Measurements from ENCODE around the gene MCMBP. TPM values are rescaled to one million over a fixed set of nuclear protein-coding genes. Genes with fewer than 3 reads are reported as not detected.

The MCMBP gene
- total and polyA plus RNA-seq, 2 donors (not counting 3 experiments of a cell fraction or from before 2014, with no cell fraction given), result 44.8 to 62.5 TPM

DNA sequence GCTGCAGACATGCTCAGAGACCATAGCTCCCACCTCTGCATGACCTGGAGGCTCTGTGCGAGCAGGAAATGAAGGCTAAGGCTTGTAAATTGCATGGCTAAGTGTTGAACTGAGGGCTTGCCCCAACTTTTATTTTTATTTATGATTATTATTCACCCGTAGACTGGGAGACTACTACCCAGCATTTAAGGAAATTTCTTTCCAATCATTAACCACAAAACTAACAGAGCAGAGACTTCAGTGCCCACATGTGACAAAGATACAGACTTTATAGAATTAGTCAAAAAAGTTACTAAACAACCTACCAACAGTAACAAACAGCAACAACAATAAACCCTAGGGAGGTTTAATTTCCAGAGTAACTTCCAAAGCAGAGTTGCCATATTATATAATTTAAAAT lies 39.7 kb downstream of the MCMBP start:
- Histone ChIP-seq H3K4me2 (ENCODE audit: insufficient read depth, low read length) (no peak overlapping the region), H2AFZ (ENCODE audit: low read depth, low read length) (no peak overlapping the region), H3K4me1 (ENCODE audit: control insufficient read depth, extremely low read depth, insufficient read depth, low read length) (no peaks in the 10 kb centered on the region), H3K36me3 (ENCODE audit: control insufficient read depth in 2 of 2, extremely low read depth in 1 of 2, insufficient read depth in 2 of 2, low read length in 2 of 2) (peaks cover 18 to 38% of the 10 kb centered on the region in 2 experiments), H3K4me3 (replicated peaks in 1 of 3; ENCODE audit: insufficient read depth in 1 of 3, low read depth in 1 of 3, low read length in 3 of 3) (no peak overlapping the region), H3K9me3 (replicated peaks; ENCODE audit: control insufficient read depth, insufficient read depth, low read length) (no peaks in the 10 kb centered on the region), H3K79me2 (ENCODE audit: control insufficient read depth, insufficient read depth, low read length) (peaks cover 1% of the 10 kb centered on the region), H3K9me1 (replicated peaks; ENCODE audit: control insufficient read depth, extremely low read depth, insufficient read depth, low read length) (no peaks in the 10 kb centered on the region), H3K9ac (replicated peaks; ENCODE audit: extremely low read depth, insufficient read depth, low read length) (no peak overlapping the region), H3K27ac (ENCODE audit: insufficient read depth, low read depth, low read length) (no peak overlapping the region), H3K27me3 (ENCODE audit: control insufficient read depth in 2 of 2, insufficient read depth in 2 of 2, low read length in 2 of 2) (no peaks in the 10 kb centered on the region), H4K20me1 (replicated peaks; ENCODE audit: control insufficient read depth, extremely low read depth, insufficient read depth, low read length) (no peaks in the 10 kb centered on the region)
- TF ChIP-seq EZH2 (IDR thresholded peaks at IDR 0.05; ENCODE audit: borderline replicate concordance, low read depth, low read length, severe bottlenecking) (no peak), GATA2 (IDR thresholded peaks at IDR 0.05; ENCODE audit: insufficient read depth, insufficient read length, low read depth, low read length) (no peak), MYC (IDR thresholded peaks at IDR 0.05; ENCODE audit: low read depth, low read length) (no peak), POLR2A (IDR thresholded peaks at IDR 0.05; ENCODE audit: low read depth, low read length) (no peak), FOS (IDR thresholded peaks at IDR 0.05; ENCODE audit: borderline replicate concordance, insufficient read depth, low read length) (no peak), POLR2AphosphoS5 (IDR thresholded peaks at IDR 0.05; ENCODE audit: insufficient read depth, low read depth, low read length) (no peak), JUN (IDR thresholded peaks at IDR 0.05; ENCODE audit: borderline replicate concordance, insufficient read depth, insufficient read length, low read depth) (no peak)
- TF ChIP-seq, protein P1, sequence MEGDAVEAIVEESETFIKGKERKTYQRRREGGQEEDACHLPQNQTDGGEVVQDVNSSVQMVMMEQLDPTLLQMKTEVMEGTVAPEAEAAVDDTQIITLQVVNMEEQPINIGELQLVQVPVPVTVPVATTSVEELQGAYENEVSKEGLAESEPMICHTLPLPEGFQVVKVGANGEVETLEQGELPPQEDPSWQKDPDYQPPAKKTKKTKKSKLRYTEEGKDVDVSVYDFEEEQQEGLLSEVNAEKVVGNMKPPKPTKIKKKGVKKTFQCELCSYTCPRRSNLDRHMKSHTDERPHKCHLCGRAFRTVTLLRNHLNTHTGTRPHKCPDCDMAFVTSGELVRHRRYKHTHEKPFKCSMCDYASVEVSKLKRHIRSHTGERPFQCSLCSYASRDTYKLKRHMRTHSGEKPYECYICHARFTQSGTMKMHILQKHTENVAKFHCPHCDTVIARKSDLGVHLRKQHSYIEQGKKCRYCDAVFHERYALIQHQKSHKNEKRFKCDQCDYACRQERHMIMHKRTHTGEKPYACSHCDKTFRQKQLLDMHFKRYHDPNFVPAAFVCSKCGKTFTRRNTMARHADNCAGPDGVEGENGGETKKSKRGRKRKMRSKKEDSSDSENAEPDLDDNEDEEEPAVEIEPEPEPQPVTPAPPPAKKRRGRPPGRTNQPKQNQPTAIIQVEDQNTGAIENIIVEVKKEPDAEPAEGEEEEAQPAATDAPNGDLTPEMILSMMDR (IDR thresholded peaks at IDR 0.05; ENCODE audit: extremely low read depth in 1 of 2, insufficient read depth in 1 of 2, low read depth in 1 of 2, low read length in 2 of 2), result no peak
- TF ChIP-seq, protein P2, sequence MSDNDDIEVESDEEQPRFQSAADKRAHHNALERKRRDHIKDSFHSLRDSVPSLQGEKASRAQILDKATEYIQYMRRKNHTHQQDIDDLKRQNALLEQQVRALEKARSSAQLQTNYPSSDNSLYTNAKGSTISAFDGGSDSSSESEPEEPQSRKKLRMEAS (IDR thresholded peaks at IDR 0.05; ENCODE audit: insufficient read depth, insufficient read length), result no peak
- no TSS peak for BruUV-seq (replicated peaks)
- no peak for DNase-seq (ENCODE audit: low read depth, low spot score)
- intact Hi-C loops (cut with micrococcal nuclease) (no loop called here), dilution Hi-C loops (cut with MboI; ENCODE audit: extremely low pct_ligation_motif_present, low sequenced_read_pairs) (no loop called here)
- no peak for FAIRE-seq
- ChIA-PET CTCF (interaction anchor here (1.1 to 7.7 kb wide), 3 partner anchors 13 to 82 kb away, joined by 3 to 64 read pairs (median 7); no protein-coding TSS in a partner anchor), POLR2A (no interaction called here)

All from endothelial cell of umbilical vein (primary cell).